Loucy (cell line): Measurements from ENCODE around the gene ZFP69.
"Not testable (repeated sequence)": the region's sequence is repeated elsewhere in the genome, so short reads cannot be mapped to it uniquely, and the experiment has no call there.

Experiments used
- H2AFZ ChIP-seq: fragments of 200-600 bp; sonication (generic); 2 replicates; pipeline ENCODE4 v1.6.0; 2016; ENCODE audit warnings: antibody characterized with exemption, mild to moderate bottlenecking, low read length, moderate library complexity
- H3F3A ChIP-seq: fragments of 200-600 bp; 2 replicates; pipeline ENCODE4 v1.6.0; 2016; ENCODE audit warnings: antibody characterized with exemption, low read depth, mild to moderate bottlenecking
- H3K27me3 ChIP-seq: fragments of 200-600 bp; sonication (generic); 2 replicates; pipeline ENCODE4 v1.6.1; 2014; ENCODE audit warnings: low read length, mild to moderate bottlenecking; ENCODE audit not compliant: insufficient read depth, poor library complexity, severe bottlenecking
- H3K36me3 ChIP-seq: fragments of 200-600 bp; sonication (generic); 2 replicates; pipeline ENCODE4 v1.6.1; 2016; ENCODE audit warnings: low read length; ENCODE audit not compliant: insufficient read depth
- H3K4me1 ChIP-seq: fragments of 200-600 bp; sonication (generic); 2 replicates; pipeline ENCODE4 v1.5.1; 2014; ENCODE audit warnings: low read length, mild to moderate bottlenecking; ENCODE audit not compliant: insufficient read depth, poor library complexity, severe bottlenecking
- H3K4me2 ChIP-seq: fragments of 200-600 bp; sonication (generic); 2 replicates; pipeline ENCODE4 v1.6.0; 2014; ENCODE audit warnings: antibody characterized with exemption, low read length, low read depth, mild to moderate bottlenecking; ENCODE audit not compliant: poor library complexity, severe bottlenecking
- H3K4me3 ChIP-seq: fragments of 200-600 bp; sonication (generic); 2 replicates; pipeline ENCODE4 v1.5.1; 2014; ENCODE audit warnings: low read length, mild to moderate bottlenecking, mixed read lengths; ENCODE audit not compliant: poor library complexity, severe bottlenecking
- H3K79me2 ChIP-seq: fragments of 200-600 bp; sonication (generic); 2 replicates; pipeline ENCODE4 v1.6.1; 2014; ENCODE audit warnings: low read length; ENCODE audit not compliant: insufficient read depth
- H3K9ac ChIP-seq: fragments of 200-600 bp; sonication (generic); 2 replicates; pipeline ENCODE4 v1.6.0; 2014; ENCODE audit warnings: mild to moderate bottlenecking, low read depth, low read length, moderate library complexity; ENCODE audit not compliant: poor library complexity, severe bottlenecking
- H3K9me2 ChIP-seq: fragments of 200-600 bp; sonication (generic); replicated peaks from 2 replicates; pipeline ENCODE4 v1.6.1; 2016; ENCODE audit warnings: low read depth, low read length, mixed read lengths
- H3K9me3 ChIP-seq: fragments of 200-600 bp; sonication (generic); 2 replicates; pipeline ENCODE4 v1.6.1; 2014; ENCODE audit warnings: mild to moderate bottlenecking, antibody characterized with exemption, low read length, low read depth; ENCODE audit not compliant: insufficient read depth
- H4K20me1 ChIP-seq: fragments of 200-600 bp; sonication (generic); 2 replicates; pipeline ENCODE4 v1.6.0; 2014; ENCODE audit warnings: antibody characterized with exemption, low read length, mild to moderate bottlenecking; ENCODE audit not compliant: insufficient read depth, poor library complexity, severe bottlenecking
- EZH2phosphoT487 ChIP-seq: fragments of 200-600 bp; IDR thresholded peaks from 2 replicates; pipeline ENCODE4 v1.6.1; 2018; ENCODE audit warnings: antibody characterized with exemption, mild to moderate bottlenecking, moderate library complexity, borderline replicate concordance
- TF ChIP-seq, protein P1 (sequence below): fragments of 200-600 bp; sonication (generic); conservative IDR thresholded peaks from 2 replicates; pipeline ENCODE4 v1.5.1; 2014; ENCODE audit warnings: mild to moderate bottlenecking, antibody characterized with exemption, low read length

ZFP69 gene

DNA sequence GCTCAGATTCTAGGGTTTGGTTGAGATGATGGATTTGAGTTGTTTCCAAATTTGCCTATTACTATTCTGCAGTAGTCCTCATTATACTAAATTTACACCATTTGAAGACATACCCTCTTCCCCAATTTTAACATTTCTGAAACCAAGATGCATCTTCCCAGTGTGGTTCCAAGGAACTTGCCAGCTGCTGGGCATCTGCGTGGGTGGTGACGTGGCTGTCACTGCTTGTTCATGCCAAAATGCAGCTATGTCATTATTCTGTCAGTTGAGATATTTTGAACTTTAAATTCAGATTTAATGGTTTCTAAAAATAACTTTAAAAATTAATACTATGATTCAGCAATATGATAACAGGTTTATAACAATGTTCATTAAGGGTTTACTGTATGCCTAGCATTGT, 1.2 kb downstream of the ZFP69 start:
- Histone ChIP-seq H3K9me2 (no peaks in the 10 kb centered on the region), H3K4me1 (peaks cover 24% of the 10 kb centered on the region), H3K36me3 (no peaks in the 10 kb centered on the region), H3K79me2 (peaks cover 15% of the 10 kb centered on the region; the same call in 1 of the 2 replicates), H3K4me2 (peak overlapping the region; percentile 86), H2AFZ (no peak overlapping the region), H3F3A (no peaks in the 10 kb centered on the region), H4K20me1 (no peaks in the 10 kb centered on the region), H3K9me3 (peaks cover 12% of the 10 kb centered on the region), H3K4me3 (peak overlapping the region; percentile 82), H3K9ac (peak overlapping the region; percentile 77), H3K27me3 (no peaks in the 10 kb centered on the region)
- TF ChIP-seq, protein P1, sequence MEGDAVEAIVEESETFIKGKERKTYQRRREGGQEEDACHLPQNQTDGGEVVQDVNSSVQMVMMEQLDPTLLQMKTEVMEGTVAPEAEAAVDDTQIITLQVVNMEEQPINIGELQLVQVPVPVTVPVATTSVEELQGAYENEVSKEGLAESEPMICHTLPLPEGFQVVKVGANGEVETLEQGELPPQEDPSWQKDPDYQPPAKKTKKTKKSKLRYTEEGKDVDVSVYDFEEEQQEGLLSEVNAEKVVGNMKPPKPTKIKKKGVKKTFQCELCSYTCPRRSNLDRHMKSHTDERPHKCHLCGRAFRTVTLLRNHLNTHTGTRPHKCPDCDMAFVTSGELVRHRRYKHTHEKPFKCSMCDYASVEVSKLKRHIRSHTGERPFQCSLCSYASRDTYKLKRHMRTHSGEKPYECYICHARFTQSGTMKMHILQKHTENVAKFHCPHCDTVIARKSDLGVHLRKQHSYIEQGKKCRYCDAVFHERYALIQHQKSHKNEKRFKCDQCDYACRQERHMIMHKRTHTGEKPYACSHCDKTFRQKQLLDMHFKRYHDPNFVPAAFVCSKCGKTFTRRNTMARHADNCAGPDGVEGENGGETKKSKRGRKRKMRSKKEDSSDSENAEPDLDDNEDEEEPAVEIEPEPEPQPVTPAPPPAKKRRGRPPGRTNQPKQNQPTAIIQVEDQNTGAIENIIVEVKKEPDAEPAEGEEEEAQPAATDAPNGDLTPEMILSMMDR = no peak
- no peak for TF ChIP-seq EZH2phosphoT487

DNA sequence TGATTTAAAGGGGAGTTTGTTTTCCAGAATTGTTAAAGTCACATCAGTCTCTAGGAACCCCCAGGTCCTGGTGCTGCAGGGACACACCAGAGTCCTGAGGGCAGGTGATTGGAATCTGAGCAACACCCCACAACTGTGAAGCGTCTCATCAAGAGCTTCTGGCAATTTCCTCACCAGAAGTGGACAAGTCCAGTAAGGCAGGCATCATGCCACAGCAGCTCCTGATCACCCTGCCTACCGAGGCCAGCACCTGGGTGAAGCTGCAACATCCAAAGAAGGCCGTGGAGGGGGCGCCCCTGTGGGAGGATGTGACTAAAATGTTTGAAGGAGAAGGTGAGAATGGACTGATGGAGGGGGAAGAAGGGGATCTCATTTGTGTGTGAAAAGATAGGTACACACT, 2.1 kb downstream of the ZFP69 start:
- H3K4me3 ChIP-seq = peak overlapping the region; percentile 82
- no peaks in the 10 kb centered on the region for H3K36me3 ChIP-seq
- no peaks in the 10 kb centered on the region for H3F3A ChIP-seq
- peaks cover 12% of the 10 kb centered on the region for H3K9me3 ChIP-seq
- peak overlapping the region; percentile 86 for H3K4me2 ChIP-seq
- no peak overlapping the region for H2AFZ ChIP-seq
- no peaks in the 10 kb centered on the region for H3K9me2 ChIP-seq
- no peaks in the 10 kb centered on the region for H4K20me1 ChIP-seq
- TF ChIP-seq, protein P1 = no peak
- TF ChIP-seq EZH2phosphoT487 = no peak
- peaks cover 24% of the 10 kb centered on the region for H3K4me1 ChIP-seq
- no peaks in the 10 kb centered on the region for H3K27me3 ChIP-seq
- H3K79me2 ChIP-seq = peaks cover 15% of the 10 kb centered on the region; the same call in 1 of the 2 replicates
- H3K9ac ChIP-seq = peak overlapping the region; percentile 77

DNA sequence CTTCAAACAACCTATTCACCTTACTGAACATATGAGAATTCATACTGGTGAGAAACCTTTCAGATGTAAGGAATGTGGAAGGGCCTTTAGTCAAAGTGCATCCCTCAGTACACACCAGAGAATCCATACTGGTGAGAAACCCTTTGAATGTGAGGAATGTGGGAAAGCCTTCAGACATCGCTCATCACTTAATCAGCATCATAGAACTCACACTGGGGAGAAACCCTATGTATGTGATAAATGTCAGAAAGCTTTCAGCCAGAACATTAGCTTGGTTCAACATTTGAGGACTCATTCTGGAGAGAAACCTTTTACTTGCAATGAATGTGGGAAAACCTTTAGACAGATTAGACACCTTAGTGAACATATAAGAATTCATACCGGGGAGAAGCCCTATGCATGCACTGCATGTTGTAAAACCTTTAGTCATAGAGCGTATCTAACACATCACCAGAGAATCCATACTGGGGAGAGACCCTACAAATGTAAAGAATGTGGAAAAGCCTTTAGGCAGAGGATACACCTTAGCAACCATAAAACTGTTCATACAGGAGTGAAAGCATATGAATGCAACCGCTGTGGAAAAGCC, 18.3 kb downstream of the ZFP69 start:
- Histone ChIP-seq H3K27me3 (no peaks in the 10 kb centered on the region), H3K4me3 (no peak overlapping the region), H2AFZ (no peak overlapping the region), H3K36me3 (peaks cover 37% of the 10 kb centered on the region), H4K20me1 (no peaks in the 10 kb centered on the region), H3F3A (no peaks in the 10 kb centered on the region), H3K9ac (no peak overlapping the region), H3K4me2 (no peak overlapping the region), H3K9me2 (no peaks in the 10 kb centered on the region), H3K4me1 (no peaks in the 10 kb centered on the region), H3K79me2 (no peaks in the 10 kb centered on the region), H3K9me3 (peaks cover 22% of the 10 kb centered on the region; the same call in 1 of the 2 replicates)
- TF ChIP-seq, protein P1 = no peak
- TF ChIP-seq EZH2phosphoT487 = no peak

DNA sequence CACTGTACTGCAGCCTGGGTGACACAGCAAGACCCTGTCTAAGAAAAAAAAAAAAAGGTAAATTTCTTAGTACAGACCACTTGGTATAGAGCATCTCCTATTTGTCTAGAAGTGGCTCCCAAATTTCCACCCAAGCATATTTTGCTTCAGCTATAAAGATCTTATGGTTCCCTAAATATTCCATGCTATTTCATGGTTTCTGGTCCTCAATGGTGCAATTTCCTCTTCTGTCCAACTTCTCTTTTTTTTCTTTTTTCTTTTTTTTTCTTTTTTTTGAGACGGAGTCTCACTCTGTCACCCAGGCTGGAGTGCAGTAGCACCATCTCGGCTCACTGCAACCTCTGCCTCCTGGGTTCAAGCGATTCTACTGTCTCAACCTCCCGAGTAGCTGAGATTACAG, 25.6 kb downstream of the ZFP69 start:
- H3F3A ChIP-seq, H3K9ac ChIP-seq, H3K36me3 ChIP-seq, H3K4me1 ChIP-seq, H3K79me2 ChIP-seq, H2AFZ ChIP-seq, H4K20me1 ChIP-seq, H3K4me3 ChIP-seq, H3K4me2 ChIP-seq, H3K9me2 ChIP-seq, H3K27me3 ChIP-seq: not testable (repeated sequence)
- peaks cover 13% of the 10 kb centered on the region; the same call in 1 of the 2 replicates for H3K9me3 ChIP-seq
